Esophagus squamous epithelium (tissue), 5 donors: ENCODE data around the gene DLGAP1. TPM values are rescaled to one million over a fixed set of nuclear protein-coding genes. Genes with fewer than 3 reads are reported as not detected.

Experiments used
- DNase-seq: peaks from one replicate; lab custom pipeline; 2025; lab: John Stamatoyannopoulos, UW
- H3K27ac ChIP-seq, 4 donors: fragments of 200-600 bp; sonication (generic); one replicate each; pipeline ENCODE4 v1.5.1; 2016 to 2019; ENCODE audit warnings: mild to moderate bottlenecking in 1 of 4
- H3K27me3 ChIP-seq, 4 donors: fragments of 200-600 bp; sonication (generic); 1 replicate in 3 of 4; 2 replicates in 1 of 4; pipeline versions ENCODE4 v1.5.1 to v1.6.0; 2017 to 2021; ENCODE audit warnings: antibody characterized with exemption in 1 of 4
- H3K36me3 ChIP-seq, 3 donors: fragments of 200-600 bp; sonication (generic); one replicate each; pipeline ENCODE4 v1.5.1; 2016 to 2019
- H3K4me1 ChIP-seq, 3 donors: fragments of 200-600 bp; sonication (generic); one replicate each; pipeline ENCODE4 v1.5.1; 2017 to 2019
- H3K4me3 ChIP-seq, 4 donors: fragments of 200-600 bp; sonication (generic); 1 replicate in 3 of 4; 2 replicates in 1 of 4; pipeline ENCODE4 v1.5.1; 2016 to 2019; ENCODE audit warnings: mild to moderate bottlenecking in 2 of 4, moderate library complexity in 1 of 4
- H3K9me3 ChIP-seq, 3 donors: fragments of 200-600 bp; sonication (generic); one replicate each; pipeline ENCODE4 v1.5.1; 2016 to 2019
- CTCF ChIP-seq, 6 experiments: fragments of 450-650 bp in 4 of 6; fragments of 200-600 bp in 2 of 6; sonication (generic) in 2 of 6; IDR thresholded peaks; one replicate each; pipeline ENCODE4 v1.5.1; 2016 to 2019; ENCODE audit warnings: antibody characterized with exemption in 6 of 6, mild to moderate bottlenecking in 4 of 6, moderate library complexity in 4 of 6
- POLR2A ChIP-seq, 4 donors: fragments of 450-650 bp; IDR thresholded peaks; one replicate each; pipeline ENCODE4 v1.6.1; 2017; ENCODE audit warnings: antibody characterized with exemption in 4 of 4, mild to moderate bottlenecking in 4 of 4, moderate library complexity in 3 of 4
- WGBS, 2 donors: methylation state at CpG; one replicate each; pipeline ENCODE4 v1.1.5; 2018; 5-methylcytosine and 5-hydroxymethylcytosine counted together
- intact Hi-C: fragments of 100-400 bp; cut with DNase I; formaldehyde crosslinking; loops from one replicate; pipeline ENCODE4 v1.15.0; 2022
- total RNA-seq, 4 donors: library from RNA; depleted of rRNA; stranded (reverse); fragments of >200 nt; gene quantifications; one replicate each; pipeline ENCODE4 v1.1.0, GENCODE V29; 2016
- donor health status: DM: yes; HTN: yes; CAD: no.

The DLGAP1 gene
- total RNA-seq, 4 donors from 2014 or later = 0.09 to 1.5 (median 0.52) TPM

GRCh38 chr18:3889121-3889520 is 566.0 kb downstream of the DLGAP1 start:
- Histone ChIP-seq H3K4me1 (no peaks in the 10 kb centered on the region), H3K27me3 (no peaks in the 10 kb centered on the region), H3K36me3 (no peaks in the 10 kb centered on the region), H3K9me3 (no peaks in the 10 kb centered on the region), H3K4me3 (no peak overlapping the region), H3K27ac (no peak overlapping the region)
- intact Hi-C loops = no loop called here
- WGBS, 2 donors = 17 to 40% methylated on average over 1 of the region's 1 CpG
- DNase-seq = no peak
- TF ChIP-seq POLR2A (IDR thresholded peaks at IDR 0.05) = no peak
- TF ChIP-seq CTCF (IDR thresholded peaks at IDR 0.05) = no peak

GRCh38 chr18:3886575-3887322 is 568.4 kb downstream of the DLGAP1 start:
- 43 to 49% methylated on average over 10 of the region's 10 CpGs for WGBS, 2 donors
- DNase-seq = no peak
- H3K27me3 ChIP-seq = no peaks in the 10 kb centered on the region

GRCh38 chr18:3885209-3885792 is 569.8 kb downstream of the DLGAP1 start:
- DNase-seq = no peak
- no peak overlapping the region for H3K27ac ChIP-seq
- TF ChIP-seq POLR2A (IDR thresholded peaks at IDR 0.05) (no peak), CTCF (IDR thresholded peaks at IDR 0.05) (peak in 2 of 6 experiments; percentile 12 to 38)
- no peaks in the 10 kb centered on the region for H3K36me3 ChIP-seq
- H3K27me3 ChIP-seq = no peaks in the 10 kb centered on the region
- 62 to 82% methylated on average over 2 of the region's 2 CpGs for WGBS, 2 donors
- H3K4me3 ChIP-seq = no peak overlapping the region
- H3K9me3 ChIP-seq = no peaks in the 10 kb centered on the region
- intact Hi-C loops = no loop called here
- H3K4me1 ChIP-seq = no peaks in the 10 kb centered on the region

More at GRCh38 chr18:3886575-3887322, 568.4 kb downstream of the DLGAP1 start:
- Histone ChIP-seq H3K9me3 (no peaks in the 10 kb centered on the region), H3K4me3 (no peak overlapping the region), H3K27ac (no peak overlapping the region), H3K36me3 (no peaks in the 10 kb centered on the region), H3K4me1 (no peaks in the 10 kb centered on the region)
- intact Hi-C loops = no loop called here
- TF ChIP-seq CTCF (IDR thresholded peaks at IDR 0.05) (no peak), POLR2A (IDR thresholded peaks at IDR 0.05) (no peak)

GRCh38 chr18:3879836-3880120 is 575.3 kb downstream of the DLGAP1 start:
- no peaks in the 10 kb centered on the region for H3K4me1 ChIP-seq
- no peaks in the 10 kb centered on the region for H3K27me3 ChIP-seq
- intact Hi-C loops = loop anchor here (10.0 kb wide), 1 partner anchor 115 kb away; no protein-coding TSS in a partner anchor
- no peaks in the 10 kb centered on the region for H3K36me3 ChIP-seq
- no peak for TF ChIP-seq CTCF (IDR thresholded peaks at IDR 0.05)
- no peak for TF ChIP-seq POLR2A (IDR thresholded peaks at IDR 0.05)
- H3K9me3 ChIP-seq = no peaks in the 10 kb centered on the region
- no peak overlapping the region for H3K4me3 ChIP-seq
- H3K27ac ChIP-seq = no peak overlapping the region
- WGBS, 2 donors = 90 to 100% methylated on average over 10 to 13 of the region's 19 CpGs
- DNase-seq = no peak

- TF ChIP-seq CTCF (IDR thresholded peaks at IDR 0.05) (no peak), POLR2A (IDR thresholded peaks at IDR 0.05) (no peak)
- no peaks in the 10 kb centered on the region for H3K4me1 ChIP-seq
- no peaks in the 10 kb centered on the region for H3K36me3 ChIP-seq
- H3K4me3 ChIP-seq = no peak overlapping the region
- intact Hi-C loops = loop anchor here (10.0 kb wide), 1 partner anchor 114 kb away; no protein-coding TSS in a partner anchor
- H3K27me3 ChIP-seq = no peaks in the 10 kb centered on the region
- no peaks in the 10 kb centered on the region for H3K9me3 ChIP-seq
- WGBS, 2 donors = 97 to 99% methylated on average over 6 to 50 of the region's 59 CpGs
- H3K27ac ChIP-seq = no peak overlapping the region
- no peak for DNase-seq
Measured at GRCh38 chr18:3879114-3879835, 575.8 kb downstream of the DLGAP1 start.
